SK-N-DZ (cell line): ENCODE measurements around the gene AKAP8.
A peak's percentile ranks its signal among the peaks of the same experiment; 100 is the strongest.
"Not testable (repeated sequence)": the region's sequence is repeated elsewhere in the genome, so short reads cannot be mapped to it uniquely, and the experiment has no call there.

Experiments used
- DNase-seq: peaks from one replicate; pipeline ENCODE4 v3.0.0-alpha.2; 2015; ENCODE audit warnings: low spot score

AKAP8 gene

DNA sequence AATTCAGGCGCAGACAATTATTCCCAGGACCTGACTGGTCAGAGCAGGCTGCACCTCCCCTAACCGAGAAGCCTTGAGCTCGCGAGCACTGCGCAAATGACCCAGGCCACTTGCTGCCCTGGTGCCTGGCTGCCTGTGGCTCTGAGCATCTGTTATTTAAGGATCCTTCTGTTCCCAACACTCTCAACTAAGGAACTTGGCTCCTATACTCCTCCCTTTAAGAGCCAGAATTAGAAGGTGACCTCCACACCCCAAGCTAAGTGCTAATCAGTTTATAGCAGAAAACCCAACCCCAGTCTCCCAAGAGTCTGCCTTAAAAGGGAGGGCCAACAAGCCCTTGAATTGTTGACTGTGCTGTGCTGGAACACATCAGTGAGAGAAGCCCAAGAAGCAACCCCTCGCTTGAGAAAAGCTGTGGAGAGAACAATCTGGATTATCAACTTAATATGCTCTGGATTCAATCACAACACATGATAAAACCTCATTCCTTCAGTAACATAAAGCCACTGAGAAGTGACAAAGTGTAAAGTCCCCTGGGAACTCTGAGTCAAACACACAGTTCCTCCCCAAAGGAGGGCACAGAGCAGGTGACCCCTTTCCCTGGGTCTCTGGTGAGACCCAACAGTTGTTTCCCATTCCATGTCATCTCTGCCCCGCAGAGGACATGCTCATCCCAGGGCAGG lies 24.7 kb upstream of the AKAP8 start:
- no peak for DNase-seq

DNA sequence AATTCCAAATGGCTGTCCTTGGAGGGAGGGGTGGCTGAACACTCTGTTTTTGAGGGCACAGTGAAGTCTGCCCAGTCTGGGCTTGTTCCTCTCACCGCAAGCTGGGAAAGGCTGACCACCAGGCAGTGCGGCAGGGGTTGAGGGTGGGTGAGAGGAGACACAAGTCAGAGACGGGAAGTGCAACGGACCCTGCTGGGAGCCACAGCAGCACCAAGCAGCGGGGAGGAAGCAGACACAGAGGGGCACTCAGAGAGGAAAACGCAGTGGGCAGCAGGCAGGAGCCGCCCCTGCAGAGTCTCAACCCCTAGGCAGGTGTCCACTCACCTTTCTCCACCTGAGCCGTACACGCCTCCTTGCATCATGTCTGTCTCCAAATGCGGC lies 23.6 kb upstream of the AKAP8 start:
- no peak for DNase-seq

DNA sequence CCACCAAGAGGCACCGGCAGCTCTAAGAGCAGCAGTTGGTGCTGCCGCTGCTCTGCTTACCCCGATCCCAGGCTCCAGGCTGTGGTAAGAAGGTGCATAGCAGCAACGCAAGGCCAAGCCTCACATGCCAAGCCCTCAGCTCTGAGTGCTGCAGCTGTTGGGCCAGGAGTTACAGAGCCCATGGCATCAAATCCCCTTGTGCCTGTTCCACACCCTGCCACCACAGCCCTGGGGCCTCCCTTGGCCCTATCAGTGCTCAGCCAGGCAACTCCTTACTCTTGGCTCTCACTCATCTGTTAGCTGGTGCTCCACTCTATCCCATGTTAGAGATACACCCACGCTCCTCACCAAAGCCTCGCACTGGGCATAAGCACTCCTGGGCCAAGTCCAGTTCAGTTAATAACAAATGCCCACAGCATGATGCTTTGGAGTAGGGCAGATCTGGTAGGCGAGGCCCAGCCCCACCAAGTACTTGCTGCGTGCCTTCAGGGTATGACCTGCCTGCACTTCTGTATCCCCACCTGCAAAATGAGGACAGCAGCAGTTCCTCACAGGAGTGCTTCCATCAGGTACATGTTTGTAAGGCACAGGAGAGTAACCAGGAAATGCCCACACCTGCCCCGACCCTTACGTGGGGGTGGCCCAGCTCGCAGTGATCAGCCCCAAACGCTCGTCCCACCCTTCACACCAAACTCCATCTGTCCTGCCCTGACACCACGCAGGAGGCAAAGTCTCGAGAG lies 23.0 kb upstream of the AKAP8 start:
- DNase-seq = no peak

DNA sequence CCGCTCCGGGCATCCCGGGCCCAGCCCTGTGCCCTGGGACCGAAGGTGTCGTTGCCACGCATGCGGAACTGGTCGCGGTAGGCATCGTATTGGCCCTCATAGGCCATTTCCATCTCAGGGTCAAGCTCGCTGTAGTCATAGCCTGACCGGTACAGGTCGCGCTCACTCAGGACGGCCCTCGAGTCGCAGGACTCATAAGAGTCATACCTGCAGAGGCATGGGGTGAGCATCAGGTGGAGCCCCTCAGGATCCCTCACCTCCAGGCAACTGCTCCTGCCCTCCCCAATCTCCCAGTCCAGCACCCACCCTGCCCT lies 21.8 kb upstream of the AKAP8 start:
- no peak for DNase-seq

DNA sequence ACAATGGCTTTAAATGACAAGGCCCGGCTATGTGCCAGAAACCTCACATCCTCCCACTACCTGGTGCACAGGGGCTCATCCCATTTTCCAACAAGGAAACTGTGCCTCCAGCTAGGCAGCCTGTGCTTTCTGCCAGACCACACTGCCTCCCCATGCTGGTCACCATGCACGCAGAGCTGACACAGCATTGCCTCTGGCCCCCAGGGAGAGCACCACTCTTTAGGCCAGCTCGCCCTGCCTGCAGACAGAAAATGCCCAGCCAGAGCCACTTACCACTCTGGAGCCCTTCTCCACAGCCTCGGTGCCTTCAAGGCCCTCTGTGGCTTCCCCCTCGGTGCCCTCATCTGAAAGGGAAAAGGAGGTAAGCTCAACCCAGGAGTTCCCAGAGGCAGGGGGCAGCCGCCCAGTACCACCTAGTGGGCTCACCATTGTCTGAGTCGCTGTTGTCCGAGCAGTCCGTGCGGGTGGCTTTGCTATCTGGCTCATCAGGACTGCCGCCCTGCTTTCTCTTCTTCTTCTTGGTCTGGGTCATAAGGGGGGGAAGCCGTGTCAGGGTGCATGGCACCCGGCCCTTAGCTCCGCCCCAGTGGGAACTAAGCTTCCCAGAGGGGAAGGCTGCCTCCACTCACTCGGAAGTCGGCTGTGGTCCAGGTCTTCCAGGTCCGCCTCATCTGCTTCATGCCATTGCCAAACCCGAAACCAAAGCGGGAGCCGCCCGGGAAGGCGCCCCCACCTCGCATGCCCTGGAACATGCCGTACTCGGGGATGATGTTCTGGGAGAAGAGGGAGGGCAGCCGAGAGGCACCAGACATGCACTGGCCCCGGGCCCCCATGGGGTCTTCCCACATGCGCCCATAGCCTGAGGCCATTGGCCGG lies 21.2 kb upstream of the AKAP8 start:
- no peak for DNase-seq

DNA sequence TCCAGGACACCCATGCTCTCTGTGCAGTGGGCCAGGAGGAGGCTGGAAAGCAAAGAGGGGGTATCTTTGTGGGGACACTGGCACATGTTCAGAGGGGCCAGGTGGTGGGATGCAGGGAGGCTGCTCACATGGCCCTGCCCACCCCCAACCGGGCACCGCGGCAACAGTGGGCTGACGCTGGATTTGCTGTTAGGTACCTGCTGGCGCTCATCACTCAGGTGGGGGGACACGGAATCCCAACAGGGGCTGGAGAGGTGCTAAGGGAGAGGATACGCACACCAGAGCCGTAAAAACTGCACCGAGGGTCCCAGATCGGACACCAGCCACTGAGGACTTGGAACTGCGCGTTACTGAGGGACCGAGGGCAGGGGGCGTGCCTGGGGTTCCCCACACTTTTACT lies 20.0 kb upstream of the AKAP8 start:
- DNase-seq = no peak

DNA sequence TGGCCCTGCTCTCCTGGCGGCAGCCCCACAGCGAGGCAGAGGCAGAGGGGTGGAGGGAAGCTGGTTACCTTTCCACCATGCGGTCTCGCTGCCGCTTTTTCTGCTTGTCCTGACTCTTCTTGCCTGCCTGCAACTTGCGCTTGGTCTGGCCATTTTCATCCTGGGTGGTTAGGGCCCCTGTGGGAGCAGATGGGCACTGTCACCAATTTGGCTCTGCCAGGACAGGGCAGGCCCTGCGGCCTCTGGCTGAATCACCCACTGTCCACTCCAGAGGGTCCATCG lies 19.6 kb upstream of the AKAP8 start:
- no peak for DNase-seq

DNA sequence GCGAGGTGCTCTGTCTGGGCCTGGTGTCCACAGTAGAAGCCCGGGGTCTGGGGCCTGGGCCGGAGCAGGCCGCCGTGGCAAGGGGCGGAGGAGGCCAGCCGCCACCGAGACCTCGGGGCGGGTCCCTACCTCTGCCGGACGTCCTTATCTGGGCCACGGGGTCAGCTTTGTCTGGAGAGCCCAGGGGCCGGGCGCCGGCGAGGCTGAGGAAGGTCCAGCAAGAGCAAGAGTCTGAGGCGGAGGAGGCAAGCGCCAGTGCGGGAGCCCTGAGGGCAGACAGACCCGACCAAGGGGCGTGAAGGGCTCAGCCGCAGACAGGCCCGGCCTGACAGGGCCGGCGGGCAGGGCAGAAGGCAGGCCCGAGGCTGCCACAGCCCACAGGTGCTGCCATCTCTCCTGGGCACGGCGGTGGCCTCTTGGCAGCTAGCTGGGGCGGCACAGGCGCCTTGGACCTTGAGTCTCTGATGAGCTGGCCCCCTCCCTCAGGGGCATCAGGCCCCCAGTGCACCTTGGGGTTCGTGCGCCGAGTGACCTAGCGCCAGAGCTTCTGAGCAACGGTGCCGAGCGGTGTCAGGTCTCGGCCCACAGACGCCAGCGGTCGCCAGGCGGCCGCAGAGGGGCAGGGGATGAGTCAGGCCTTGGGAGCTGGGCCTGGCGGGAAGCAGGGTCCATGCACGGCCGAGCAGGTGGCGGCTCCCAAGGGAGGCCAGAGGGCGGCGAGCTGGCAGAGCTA lies 19.1 kb upstream of the AKAP8 start:
- no peak for DNase-seq

DNA sequence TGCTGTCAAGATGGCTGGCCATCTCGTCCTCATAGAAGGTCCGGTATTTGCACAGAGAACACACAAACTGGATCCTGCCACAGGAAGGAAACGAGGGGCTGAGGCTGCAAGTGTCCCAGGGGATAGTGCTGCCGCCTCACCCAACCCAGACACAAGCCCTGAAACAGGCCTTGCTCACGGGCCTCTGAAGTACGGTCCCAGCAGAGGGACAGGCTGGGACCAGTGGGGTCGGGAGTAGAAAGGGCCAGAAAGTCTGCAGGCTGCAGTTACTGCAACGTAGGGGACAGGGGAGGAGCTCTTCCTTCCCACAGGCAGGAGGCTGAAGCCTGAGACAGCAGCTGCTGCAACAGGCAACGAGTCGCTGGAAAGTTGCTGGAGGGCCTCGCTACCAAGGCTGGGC lies 18.2 kb upstream of the AKAP8 start:
- DNase-seq = no peak

DNA sequence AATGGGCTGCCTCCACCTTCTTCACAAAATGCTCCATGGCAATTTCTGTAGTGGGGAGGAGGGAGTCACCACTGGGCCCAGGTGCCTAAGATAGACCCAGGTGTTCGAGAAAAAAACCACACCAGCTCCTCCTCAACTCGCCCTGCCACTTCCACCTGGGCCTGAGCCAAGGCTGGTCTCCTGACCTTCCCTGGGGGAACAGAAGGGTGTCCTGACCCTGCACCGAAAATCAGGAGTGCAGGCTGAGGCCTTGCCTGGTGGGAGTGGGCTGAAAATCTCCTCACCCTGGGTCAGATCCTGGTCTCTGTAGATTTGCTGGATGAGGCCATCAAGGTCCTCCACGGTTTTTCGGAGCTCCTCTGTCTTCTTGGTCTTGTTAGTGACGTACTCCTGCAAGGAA lies 17.6 kb upstream of the AKAP8 start:
- no peak for DNase-seq

DNA sequence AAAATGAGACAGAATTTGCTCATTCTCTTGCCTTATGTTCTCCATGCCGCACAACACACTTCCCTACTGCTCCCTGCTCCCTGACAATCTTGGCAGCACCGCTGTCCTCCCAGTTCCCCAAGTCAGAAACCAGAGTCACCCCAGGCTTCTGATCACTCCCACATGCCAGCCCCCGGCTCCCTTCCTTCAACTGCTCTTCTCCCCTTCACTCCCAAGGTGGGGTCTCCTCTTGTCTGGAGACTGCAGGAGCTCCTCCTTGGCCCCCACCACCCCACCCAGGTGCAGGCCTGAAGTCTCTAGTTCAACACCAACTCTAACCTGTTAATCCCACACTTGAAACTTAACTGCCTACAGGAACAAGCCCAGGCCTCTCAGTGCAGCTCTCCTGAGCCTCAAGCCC lies 16.8 kb upstream of the AKAP8 start:
- no peak for DNase-seq

DNA sequence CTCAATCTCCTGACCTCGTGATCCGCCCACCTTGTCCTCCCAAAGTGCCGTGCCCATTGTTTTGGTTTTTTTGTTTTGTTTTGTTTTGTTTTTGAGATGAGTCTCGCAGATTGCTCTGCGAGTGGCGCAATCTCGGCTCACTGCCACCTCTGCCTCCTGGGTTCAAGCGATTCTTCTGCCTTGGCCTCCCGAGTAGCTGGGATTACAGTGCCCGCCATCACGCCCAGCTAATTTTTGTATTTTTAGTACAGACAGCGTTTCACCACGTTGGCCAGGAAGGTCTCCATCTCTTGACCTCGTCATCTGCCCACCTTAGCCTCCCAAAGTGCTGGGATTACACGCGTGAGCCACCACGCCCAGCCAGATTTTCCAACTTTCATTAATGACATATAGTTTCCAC lies 15.7 kb upstream of the AKAP8 start:
- not testable (repeated sequence) for DNase-seq

DNA sequence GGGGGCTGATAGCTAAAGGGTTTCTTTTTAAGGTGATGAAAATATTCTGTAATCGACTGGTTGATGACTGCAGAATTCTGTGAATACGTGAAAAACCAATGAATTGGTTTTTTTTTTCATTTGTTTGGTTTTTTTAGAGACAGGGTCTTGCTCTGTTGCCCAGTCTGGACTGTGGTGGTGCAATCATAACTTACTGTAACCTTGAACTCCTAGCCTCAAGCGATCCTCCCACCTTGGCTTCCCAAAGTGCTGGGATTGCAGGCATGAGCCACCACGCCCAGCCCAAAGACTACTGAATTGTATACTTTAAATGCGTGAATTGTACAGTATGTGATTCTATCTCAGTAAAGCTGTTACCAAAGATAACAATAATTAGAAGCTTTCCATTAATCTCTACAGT lies 14.8 kb upstream of the AKAP8 start:
- DNase-seq = no peak

DNA sequence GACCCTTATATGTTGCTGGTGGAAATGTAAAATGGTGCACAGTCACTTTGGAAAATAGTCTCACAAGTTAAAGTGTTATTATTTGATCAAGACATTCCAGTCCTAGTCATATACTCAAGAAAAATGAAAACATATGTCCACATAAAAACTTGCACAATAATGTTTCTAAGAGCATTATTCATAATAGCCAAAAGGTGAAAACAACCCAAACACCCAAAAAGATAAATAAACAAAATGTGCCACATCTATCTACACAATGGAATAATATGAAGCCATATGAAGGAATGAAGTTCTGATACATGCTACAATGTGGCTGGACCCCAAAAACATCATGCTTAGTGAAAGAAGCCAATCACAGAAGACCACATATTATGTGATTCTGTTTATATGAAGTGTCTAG lies 14.4 kb upstream of the AKAP8 start:
- DNase-seq = no peak

DNA sequence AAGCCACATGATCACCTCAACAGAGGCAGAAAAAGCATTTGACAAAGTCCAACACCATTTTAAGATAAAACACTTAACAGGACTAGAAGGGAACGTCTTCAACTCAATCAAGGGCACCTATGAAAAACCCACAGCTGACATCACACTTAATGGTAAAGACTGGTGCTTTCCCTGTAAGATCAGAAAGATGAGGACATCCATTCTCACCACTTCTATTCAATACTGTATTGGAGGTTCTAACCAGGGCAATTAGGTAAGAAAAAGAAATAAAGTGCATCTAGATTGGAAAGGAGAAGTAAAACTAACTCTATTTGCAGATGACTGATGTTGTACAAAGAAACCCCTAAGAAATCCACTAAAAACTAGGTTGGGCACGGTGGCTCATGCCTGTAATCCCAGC lies 11.2 kb upstream of the AKAP8 start:
- DNase-seq = no peak

DNA sequence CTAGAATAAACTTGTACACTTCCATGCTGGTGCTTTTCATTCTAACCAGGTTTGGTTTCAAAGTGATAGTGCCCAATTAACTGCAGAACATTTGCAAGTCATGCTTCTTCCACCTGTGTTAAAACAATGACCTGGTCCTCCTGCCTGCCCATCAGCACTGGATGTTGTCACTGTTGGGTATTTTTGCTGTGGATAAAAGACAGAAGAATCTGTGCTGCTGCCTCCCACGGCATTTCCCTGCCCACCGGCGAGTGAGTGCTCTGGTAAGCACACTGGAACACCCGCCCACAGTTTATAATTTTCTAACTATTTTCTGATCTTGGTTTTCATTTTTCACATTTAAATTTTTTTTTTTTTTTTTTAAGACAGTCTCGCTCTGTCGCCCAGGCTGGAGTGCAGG lies 2.3 kb upstream of the AKAP8 start:
- DNase-seq = no peak

DNA sequence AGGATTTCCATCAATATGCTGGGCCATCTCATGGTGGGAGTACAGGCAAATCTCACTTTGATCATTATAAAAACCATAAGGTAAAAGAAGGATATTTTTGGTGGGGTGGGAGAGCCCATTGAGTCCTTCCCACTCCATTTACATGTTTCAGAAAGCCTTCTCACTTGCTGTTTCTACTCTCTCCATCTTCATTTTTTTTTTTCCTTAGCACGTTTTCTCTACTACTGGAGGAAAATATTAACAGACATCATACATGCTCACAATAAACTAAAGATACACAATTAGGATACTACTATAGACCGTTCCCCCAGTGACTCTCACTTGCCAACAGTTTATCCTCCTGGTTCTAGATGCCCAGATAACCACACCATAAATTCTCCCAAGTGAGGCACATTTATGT lies 1.8 kb upstream of the AKAP8 start:
- DNase-seq = no peak

DNA sequence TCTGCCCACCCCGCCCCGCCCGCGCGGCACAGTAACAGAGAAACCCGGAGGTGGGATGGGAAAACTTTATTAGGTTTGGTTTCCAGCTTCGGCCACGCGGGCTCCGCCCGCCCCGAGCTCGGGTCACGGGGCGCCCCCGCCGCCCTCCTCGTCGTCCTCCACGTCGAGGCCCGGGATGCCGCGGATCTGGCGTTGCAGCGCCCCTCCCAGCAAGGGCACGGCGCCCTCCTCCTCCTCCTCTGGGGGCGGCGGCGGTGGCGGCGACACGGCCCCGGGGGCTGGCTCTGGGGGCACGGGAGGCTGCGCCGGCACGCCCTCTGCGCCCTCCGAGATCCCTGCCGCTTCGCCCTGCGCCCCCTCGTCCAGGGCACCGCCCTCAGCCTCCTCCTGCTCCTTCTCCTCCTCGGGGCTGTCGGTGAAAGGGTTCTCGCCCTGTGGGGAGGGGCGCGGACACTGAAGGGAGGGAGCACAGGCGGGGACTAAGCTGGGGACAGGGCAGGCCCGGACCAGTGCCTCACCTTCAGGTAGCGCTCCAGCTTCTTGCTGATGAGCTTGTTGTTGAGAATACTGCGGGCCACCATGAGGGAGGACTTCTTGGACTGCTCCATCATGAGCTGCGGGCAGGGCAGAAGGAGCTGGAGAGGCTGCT lies 536 bp upstream of the AKAP8 start:
- peak; percentile 70 for DNase-seq

DNA sequence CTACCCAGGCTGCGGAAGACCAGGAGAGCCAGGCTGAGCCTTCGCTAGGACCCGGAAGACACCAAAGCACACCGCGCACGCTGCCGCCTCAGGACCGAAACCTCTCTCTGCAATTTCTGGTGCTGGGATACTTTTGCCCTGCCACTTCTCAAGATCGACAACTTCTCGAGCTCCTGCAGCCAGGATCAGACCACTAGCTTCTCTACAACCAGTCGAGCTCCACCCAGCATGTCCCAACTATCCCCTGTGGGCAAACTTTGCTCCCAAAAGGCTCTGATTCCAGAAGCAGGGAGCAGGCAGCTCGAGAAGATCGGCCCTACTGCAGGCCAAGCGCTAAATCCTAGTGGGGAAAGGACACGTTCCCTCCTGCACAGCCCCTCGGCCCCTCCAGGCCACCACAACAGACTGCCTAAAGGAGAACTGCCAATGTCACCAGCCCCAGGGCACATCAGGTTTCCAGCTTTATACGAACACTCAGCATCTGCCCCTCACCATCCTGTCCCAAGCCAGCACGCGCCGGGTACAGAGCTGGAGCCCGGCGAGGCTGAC lies 979 bp downstream of the AKAP8 start:
- DNase-seq = peak; percentile 17

DNA sequence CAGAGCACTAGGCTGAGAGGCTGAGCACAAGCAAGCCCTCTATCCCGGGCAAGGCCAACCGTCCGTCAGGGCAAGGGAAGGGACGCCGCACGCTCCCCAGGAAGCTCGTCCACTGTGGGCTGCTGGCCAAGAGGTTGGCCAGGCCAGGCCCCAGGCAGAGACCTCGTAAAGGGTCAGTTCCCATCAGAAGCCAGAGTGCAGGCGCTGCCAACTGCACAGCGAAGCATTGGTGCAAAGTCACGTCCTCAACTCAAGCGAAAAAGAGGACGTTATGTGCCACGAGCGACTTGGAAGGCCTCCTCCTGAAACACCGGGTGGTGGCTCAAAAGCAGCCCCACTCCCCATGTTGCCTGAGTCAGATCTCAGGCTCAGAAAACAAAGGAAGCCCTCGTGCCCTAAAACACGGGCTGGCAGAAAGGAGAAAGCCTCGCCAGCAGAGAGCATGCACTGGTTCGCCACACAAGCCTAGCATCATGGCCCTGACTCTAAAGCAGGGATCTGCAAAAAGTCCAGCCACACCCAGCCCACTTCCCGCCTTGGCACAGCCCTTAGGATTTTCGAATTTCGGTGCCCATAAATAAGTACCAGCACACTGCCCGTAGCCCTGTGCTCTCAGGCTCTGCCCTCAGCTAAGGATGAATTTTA lies 4.7 kb downstream of the AKAP8 start:
- no peak for DNase-seq

DNA sequence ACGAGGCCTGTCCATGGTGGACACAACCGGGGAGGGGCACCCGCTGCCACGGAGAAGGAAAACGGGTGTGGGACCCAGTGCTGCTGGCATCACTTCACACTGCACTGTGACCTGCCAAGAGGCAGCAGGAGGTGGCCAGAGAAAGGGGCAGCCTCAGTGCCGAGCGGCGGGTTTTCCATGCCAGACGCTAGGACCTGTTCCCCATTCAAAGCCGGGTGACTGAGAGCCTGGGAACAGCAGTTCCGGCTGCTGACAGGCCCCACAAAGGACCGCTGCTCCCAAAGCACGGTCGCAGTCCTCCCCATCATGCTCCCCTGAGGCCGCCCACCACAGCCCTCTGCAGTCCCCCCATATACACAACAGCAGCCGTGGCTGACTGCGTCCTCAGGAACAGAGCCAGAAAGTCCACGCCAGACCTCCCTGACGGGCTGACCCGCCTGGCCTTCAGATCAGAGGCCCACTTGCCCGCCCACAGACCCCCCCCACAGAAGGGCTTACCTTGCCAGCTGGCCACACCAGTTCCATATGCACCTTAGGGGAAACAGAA lies 5.4 kb downstream of the AKAP8 start:
- DNase-seq = no peak
